Body of pancreas (tissue), 4 donors: ENCODE data around the gene LYRM4. TPM values are rescaled to one million over a fixed set of nuclear protein-coding genes. Genes with fewer than 3 reads are reported as not detected.
A peak's percentile ranks its signal among the peaks of the same experiment; 100 is the strongest.

ENCODE experiments used
- ATAC-seq: fragments of 150-250 bp; one replicate; pipeline ENCODE4 v1.9.1; 2016
- DNase-seq, 4 donors: peaks; one replicate each; pipeline ENCODE4 v3.0.0-alpha.2; 2019
- H3K27ac ChIP-seq, 4 donors: fragments of 200-600 bp; sonication (generic); 1 replicate in 3 of 4; 2 replicates in 1 of 4; pipeline versions ENCODE4 v1.5.1 to v1.6.1; 2016 to 2019; ENCODE audit warnings: mild to moderate bottlenecking in 1 of 4, mixed read lengths in 1 of 4, moderate library complexity in 1 of 4
- H3K27me3 ChIP-seq, 2 donors: fragments of 200-600 bp; sonication (generic); one replicate each; pipeline ENCODE4 v1.6.0; 2016; ENCODE audit warnings: mild to moderate bottlenecking in 1 of 2
- H3K36me3 ChIP-seq, 2 donors: fragments of 200-600 bp; sonication (generic); replicated peaks in 1 of 2; 2 replicates each; pipeline ENCODE4 v1.5.1; 2016; ENCODE audit warnings: low read depth in 2 of 2; ENCODE audit not compliant: insufficient read depth in 1 of 2
- H3K4me1 ChIP-seq: fragments of 200-600 bp; sonication (generic); one replicate; pipeline ENCODE4 v1.6.0; 2016
- H3K4me3 ChIP-seq, 2 donors: fragments of 200-600 bp; sonication (generic); 1 replicate in 1 of 2; 2 replicates in 1 of 2; pipeline ENCODE4 v1.5.1; 2016 to 2019
- H3K9me3 ChIP-seq, 3 donors: fragments of 200-600 bp; sonication (generic); 1 replicate in 2 of 3; 2 replicates in 1 of 3; pipeline ENCODE4 v1.5.1; 2016
- POLR2A ChIP-seq, 3 donors: fragments of 450-650 bp; IDR thresholded peaks; one replicate each; pipeline ENCODE4 v1.6.1; 2016; ENCODE audit warnings: antibody characterized with exemption in 3 of 3, mild to moderate bottlenecking in 2 of 3
- WGBS, 2 donors: methylation state at CpG; one replicate each; pipeline ENCODE4 v1.1.5; 2017; 5-methylcytosine and 5-hydroxymethylcytosine counted together
- intact Hi-C: fragments of 100-400 bp; cut with DNase I; formaldehyde crosslinking; loops from one replicate; pipeline ENCODE4 v1.15.1; 2023
- total RNA-seq, 2 donors: library from RNA; depleted of rRNA; stranded (reverse); fragments of >200 nt; gene quantifications; one replicate each; pipeline ENCODE4 v1.1.0, GENCODE V29; 2016
- TF ChIP-seq, protein P1 (sequence below), 7 experiments: fragments of 450-650 bp in 4 of 7; fragments of 200-600 bp in 3 of 7; sonication (generic) in 3 of 7; IDR thresholded peaks; one replicate each; pipeline ENCODE4 v1.5.1; 2016 to 2019; ENCODE audit warnings: antibody characterized with exemption in 7 of 7

The LYRM4 gene
- total RNA-seq, 2 donors from 2014 or later, result 15.3 to 18.5 TPM

- intact Hi-C loops, result loop anchor here (5.0 kb wide), 2 partner anchors 159 to 1404 kb away; no protein-coding TSS in a partner anchor
- WGBS, 2 donors, result 39 to 47% methylated on average over 9 of the region's 9 CpGs
These were observed 117.0 kb downstream of the LYRM4 start for GRCh38 chr6:5143634-5144311.

GRCh38 chr6:5142915-5143314 lies 117.8 kb downstream of the LYRM4 start:
- no peak overlapping the region for H3K27ac ChIP-seq
- TF ChIP-seq, protein P1, sequence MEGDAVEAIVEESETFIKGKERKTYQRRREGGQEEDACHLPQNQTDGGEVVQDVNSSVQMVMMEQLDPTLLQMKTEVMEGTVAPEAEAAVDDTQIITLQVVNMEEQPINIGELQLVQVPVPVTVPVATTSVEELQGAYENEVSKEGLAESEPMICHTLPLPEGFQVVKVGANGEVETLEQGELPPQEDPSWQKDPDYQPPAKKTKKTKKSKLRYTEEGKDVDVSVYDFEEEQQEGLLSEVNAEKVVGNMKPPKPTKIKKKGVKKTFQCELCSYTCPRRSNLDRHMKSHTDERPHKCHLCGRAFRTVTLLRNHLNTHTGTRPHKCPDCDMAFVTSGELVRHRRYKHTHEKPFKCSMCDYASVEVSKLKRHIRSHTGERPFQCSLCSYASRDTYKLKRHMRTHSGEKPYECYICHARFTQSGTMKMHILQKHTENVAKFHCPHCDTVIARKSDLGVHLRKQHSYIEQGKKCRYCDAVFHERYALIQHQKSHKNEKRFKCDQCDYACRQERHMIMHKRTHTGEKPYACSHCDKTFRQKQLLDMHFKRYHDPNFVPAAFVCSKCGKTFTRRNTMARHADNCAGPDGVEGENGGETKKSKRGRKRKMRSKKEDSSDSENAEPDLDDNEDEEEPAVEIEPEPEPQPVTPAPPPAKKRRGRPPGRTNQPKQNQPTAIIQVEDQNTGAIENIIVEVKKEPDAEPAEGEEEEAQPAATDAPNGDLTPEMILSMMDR (IDR thresholded peaks at IDR 0.05), result no peak
- TF ChIP-seq POLR2A (IDR thresholded peaks at IDR 0.05), result no peak
- no peaks in the 10 kb centered on the region for H3K9me3 ChIP-seq
- no peaks in the 10 kb centered on the region for H3K36me3 ChIP-seq
- intact Hi-C loops, result loop anchor here (5.0 kb wide), 2 partner anchors 159 to 1404 kb away; no protein-coding TSS in a partner anchor
- no peaks in the 10 kb centered on the region for H3K4me1 ChIP-seq
- H3K4me3 ChIP-seq, result no peak overlapping the region
- no peaks in the 10 kb centered on the region for H3K27me3 ChIP-seq
- DNase-seq (no peak), ATAC-seq (no peak)
- 87% methylated on average over 7 to 10 of the region's 11 CpGs for WGBS, 2 donors

More at GRCh38 chr6:5143634-5144311, 117.0 kb downstream of the LYRM4 start:
- no peak for TF ChIP-seq POLR2A (IDR thresholded peaks at IDR 0.05)
- TF ChIP-seq, protein P1 (IDR thresholded peaks at IDR 0.05), result peak; percentile 70 to 89 (median 84)
- H3K9me3 ChIP-seq, result no peaks in the 10 kb centered on the region
- peak; percentile 73 for ATAC-seq
- DNase-seq, result peak; percentile 84 to 92 (median 86)
- H3K4me1 ChIP-seq, result no peaks in the 10 kb centered on the region
- H3K4me3 ChIP-seq, result no peak overlapping the region
- no peaks in the 10 kb centered on the region for H3K27me3 ChIP-seq
- H3K36me3 ChIP-seq, result no peaks in the 10 kb centered on the region
- H3K27ac ChIP-seq, result no peak overlapping the region

- Histone ChIP-seq H3K4me3 (no peak overlapping the region), H3K27ac (no peak overlapping the region), H3K4me1 (no peaks in the 10 kb centered on the region), H3K9me3 (no peaks in the 10 kb centered on the region), H3K27me3 (no peaks in the 10 kb centered on the region), H3K36me3 (no peaks in the 10 kb centered on the region)
- intact Hi-C loops, result loop anchor here (5.0 kb wide), 2 partner anchors 160 to 1405 kb away; no protein-coding TSS in a partner anchor
- ATAC-seq (no peak), DNase-seq (no peak)
- 96 to 100% methylated on average over 4 of the region's 4 CpGs for WGBS, 2 donors
- no peak for TF ChIP-seq POLR2A (IDR thresholded peaks at IDR 0.05)
- TF ChIP-seq, protein P1 (IDR thresholded peaks at IDR 0.05), result no peak
These were observed 118.6 kb downstream of the LYRM4 start for GRCh38 chr6:5142131-5142530.

DNA sequence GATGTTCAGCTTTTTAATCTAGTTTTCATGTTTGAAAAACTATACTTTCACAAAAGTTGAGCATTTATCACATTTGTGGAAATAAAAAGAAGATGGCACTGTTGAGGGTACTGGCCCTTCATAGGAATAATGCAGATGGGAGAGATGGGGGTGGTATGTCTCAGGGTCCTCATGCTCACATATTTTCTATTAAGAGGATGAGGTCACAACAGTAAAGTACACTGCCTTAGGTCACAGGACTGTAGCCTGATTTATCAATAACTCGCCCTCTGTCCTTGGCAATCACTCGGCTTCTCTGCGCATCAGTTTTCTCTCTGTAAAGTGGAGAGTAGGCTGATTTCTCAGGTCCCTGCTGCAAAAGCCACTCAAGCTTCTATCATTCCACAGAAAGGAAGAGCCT lies 119.7 kb downstream of the LYRM4 start:
- WGBS, 2 donors, result 80 to 89% methylated on average over 3 of the region's 3 CpGs

More for the DNA sequence above, 119.7 kb downstream of the LYRM4 start:
- Histone ChIP-seq H3K4me1 (no peaks in the 10 kb centered on the region), H3K27ac (no peak overlapping the region), H3K27me3 (no peaks in the 10 kb centered on the region), H3K36me3 (no peaks in the 10 kb centered on the region), H3K4me3 (no peak overlapping the region), H3K9me3 (no peaks in the 10 kb centered on the region)
- DNase-seq (no peak), ATAC-seq (no peak)
- no peak for TF ChIP-seq POLR2A (IDR thresholded peaks at IDR 0.05)
- TF ChIP-seq, protein P1 (IDR thresholded peaks at IDR 0.05), result no peak
- intact Hi-C loops, result loop anchor here (5.0 kb wide), 2 partner anchors 161 to 1406 kb away; no protein-coding TSS in a partner anchor
